Muscle of leg (tissue), 16 donors: ENCODE results near the gene SLC46A3. TPM values are rescaled to one million over a fixed set of nuclear protein-coding genes. Genes with fewer than 3 reads are reported as not detected.

Source experiments
- DNase-seq: peaks from one replicate; pipeline ENCODE4 v3.0.0; 2013
- H3K27ac ChIP-seq: one replicate; pipeline ENCODE4 v1.5.1; 2013; ENCODE audit warnings: mild to moderate bottlenecking, low read length, control low read depth
- H3K27me3 ChIP-seq: one replicate; pipeline ENCODE4 v1.6.1; 2013; ENCODE audit warnings: low read length; ENCODE audit not compliant: control insufficient read depth, insufficient read depth
- H3K36me3 ChIP-seq: one replicate; pipeline ENCODE4 v1.6.1; 2013; ENCODE audit warnings: low read length; ENCODE audit not compliant: control insufficient read depth, insufficient read depth
- H3K4me1 ChIP-seq: one replicate; pipeline ENCODE4 v1.6.1; 2013; ENCODE audit warnings: low read length; ENCODE audit not compliant: control insufficient read depth, insufficient read depth
- H3K4me3 ChIP-seq: one replicate; pipeline ENCODE4 v1.5.1; 2013; ENCODE audit warnings: low read length, control low read depth
- H3K9me3 ChIP-seq: replicated peaks from 2 replicates; pipeline ENCODE4 v1.6.1; 2013; ENCODE audit warnings: low read depth, low read length; ENCODE audit not compliant: control insufficient read depth
- WGBS: methylation state at CpG from one replicate; pipeline ENCODE4 v1.1.5; 2013; ENCODE audit warnings: missing lambda C conversion rate; ENCODE audit not compliant: insufficient coverage; 5-methylcytosine and 5-hydroxymethylcytosine counted together
- long read RNA-seq, 11 donors: transcript quantifications; one replicate each; lab custom pipeline, GENCODE V29; 2026
- polyA plus RNA-seq, 8 donors: library from polyadenylated mRNA; unstranded; fragments of 120-200 nt; gene quantifications; one replicate each; pipeline versions ENCODE4 v1.2.1 to v1.2.3, GENCODE V29; 2013; ENCODE audit warnings: inconsistent platforms in 1 of 8, low replicate concordance in 1 of 8; ENCODE audit not compliant: insufficient read length in 8 of 8, insufficient read depth in 1 of 8
- total RNA-seq: library from RNA; stranded (reverse); fragments of 120-200 nt; gene quantifications from one replicate; pipeline ENCODE4 v1.2.4, GENCODE V29; 2013

SLC46A3 gene, protein sequence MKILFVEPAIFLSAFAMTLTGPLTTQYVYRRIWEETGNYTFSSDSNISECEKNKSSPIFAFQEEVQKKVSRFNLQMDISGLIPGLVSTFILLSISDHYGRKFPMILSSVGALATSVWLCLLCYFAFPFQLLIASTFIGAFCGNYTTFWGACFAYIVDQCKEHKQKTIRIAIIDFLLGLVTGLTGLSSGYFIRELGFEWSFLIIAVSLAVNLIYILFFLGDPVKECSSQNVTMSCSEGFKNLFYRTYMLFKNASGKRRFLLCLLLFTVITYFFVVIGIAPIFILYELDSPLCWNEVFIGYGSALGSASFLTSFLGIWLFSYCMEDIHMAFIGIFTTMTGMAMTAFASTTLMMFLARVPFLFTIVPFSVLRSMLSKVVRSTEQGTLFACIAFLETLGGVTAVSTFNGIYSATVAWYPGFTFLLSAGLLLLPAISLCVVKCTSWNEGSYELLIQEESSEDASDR
- total RNA-seq (1.4 TPM), polyA plus RNA-seq (1 to 10 TPM in 7 of 8 donors, under 1 TPM in 1; 0.91 to 8.0 (median 1.4) TPM)
- long read RNA-seq, donor 1, result 0 reads
- long read RNA-seq, donor 2, partial matches to known transcripts, result 0 of 1 reads
- long read RNA-seq, donor 2, other reads (novel, unspliced or antisense), result 0 of 1 reads
- long read RNA-seq, donor 3, partial matches to known transcripts, result 0 of 3 reads
- long read RNA-seq, donor 3, other reads (novel, unspliced or antisense), result 0 of 3 reads
- long read RNA-seq, donor 4, result 0 reads
- long read RNA-seq, donor 5, partial matches to known transcripts, result 0 of 1 reads
- long read RNA-seq, donor 5, other reads (novel, unspliced or antisense), result 0 of 1 reads
- long read RNA-seq, donor 6, result 0 reads
- long read RNA-seq, donor 7, result 0 reads
- long read RNA-seq, donor 8, result 0 reads
- long read RNA-seq, donor 9, partial matches to known transcripts, result 0 of 1 reads
- long read RNA-seq, donor 9, other reads (novel, unspliced or antisense), result 0 of 1 reads
- long read RNA-seq, donor 10, partial matches to known transcripts, result 0 of 1 reads
- long read RNA-seq, donor 10, other reads (novel, unspliced or antisense), result 0 of 1 reads
- long read RNA-seq, donor 11, result 0 reads

GRCh38 chr13:28718543-28719226 lies at the start of gene SLC46A3:
SLC46A3 (minus strand) TSS chr13:28718970; CDS start chr13:28717998, 972 bp downstream.
- under 1% methylated on average over 75 of the region's 78 CpGs for WGBS
- Histone ChIP-seq H3K9me3 (no peaks in the 10 kb centered on the region), H3K27me3 (peaks cover 14% of the 10 kb centered on the region), H3K4me3 (peak within 1 kb of the TSS; percentile 76), H3K36me3 (no peaks in the 10 kb centered on the region), H3K4me1 (peaks cover 7% of the 10 kb centered on the region), H3K27ac (peak within 1 kb of the TSS; percentile 91)
- DNase-seq, result peak; percentile 99

- Histone ChIP-seq H3K36me3 (no peaks in the 10 kb centered on the region), H3K27ac (no peak overlapping the region), H3K4me3 (no peak overlapping the region), H3K9me3 (peaks cover under 1% of the 10 kb centered on the region), H3K27me3 (no peaks in the 10 kb centered on the region), H3K4me1 (no peaks in the 10 kb centered on the region)
- no peak for DNase-seq
- WGBS, result 88% methylated on average over 2 of the region's 4 CpGs
These were observed 45.1 kb upstream of the SLC46A3 start for GRCh38 chr13:28763887-28764286.

DNA sequence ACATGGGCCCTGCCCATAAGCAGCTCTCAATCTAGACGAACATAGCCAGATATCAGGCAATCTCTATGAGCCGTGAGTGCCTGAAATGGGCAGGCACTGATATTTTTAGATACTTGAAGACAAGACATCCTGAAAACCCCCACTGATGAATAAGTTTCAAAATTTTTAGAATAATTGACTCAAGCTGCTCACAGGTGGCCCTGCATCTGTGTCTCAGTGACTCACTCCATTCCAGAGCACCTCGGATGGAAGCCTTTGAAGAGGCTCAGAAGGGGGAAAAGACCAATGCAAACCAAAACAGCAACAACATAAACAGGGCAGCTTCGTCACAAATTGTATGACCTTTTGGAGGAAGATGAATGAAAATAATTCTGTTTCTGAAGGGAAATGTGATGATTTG lies 42.8 kb upstream of the SLC46A3 start:
- Histone ChIP-seq H3K36me3 (no peaks in the 10 kb centered on the region), H3K9me3 (peaks cover 6% of the 10 kb centered on the region), H3K27me3 (no peaks in the 10 kb centered on the region), H3K4me3 (no peak overlapping the region), H3K27ac (no peak overlapping the region), H3K4me1 (no peaks in the 10 kb centered on the region)
- DNase-seq, result no peak
- WGBS, result 60% methylated on average over 1 of the region's 4 CpGs

DNA sequence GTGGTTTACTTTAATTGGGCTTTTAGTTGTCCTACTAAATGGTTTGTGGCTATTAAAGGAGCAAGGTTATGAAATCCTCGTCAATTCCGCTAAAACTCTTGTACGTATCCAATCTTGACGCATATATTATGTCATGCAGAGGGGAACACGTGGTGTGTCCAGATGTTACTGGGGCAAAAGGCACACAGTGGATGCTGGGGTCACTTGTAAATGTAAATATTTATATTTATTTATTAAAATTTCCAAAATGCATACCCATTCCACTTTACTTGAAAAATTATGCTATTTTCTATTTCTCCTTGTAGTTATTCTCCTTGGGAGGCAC lies 36.7 kb upstream of the SLC46A3 start:
- DNase-seq, result no peak
- H3K36me3 ChIP-seq, result no peaks in the 10 kb centered on the region
- H3K9me3 ChIP-seq, result peaks cover 6% of the 10 kb centered on the region
- H3K4me3 ChIP-seq, result no peak overlapping the region
- no CpG with 5 or more reads among the region's 5 CpGs for WGBS
- no peaks in the 10 kb centered on the region for H3K27me3 ChIP-seq
- H3K4me1 ChIP-seq, result no peaks in the 10 kb centered on the region
- H3K27ac ChIP-seq, result no peak overlapping the region

- Histone ChIP-seq H3K27me3 (no peaks in the 10 kb centered on the region), H3K4me1 (no peaks in the 10 kb centered on the region), H3K36me3 (no peaks in the 10 kb centered on the region), H3K4me3 (no peak overlapping the region), H3K27ac (peak overlapping the region; percentile 38), H3K9me3 (peaks cover 6% of the 10 kb centered on the region)
- DNase-seq, result peak; percentile 54
- 72% methylated on average over 26 of the region's 32 CpGs for WGBS
These were observed 36.2 kb upstream of the SLC46A3 start for GRCh38 chr13:28754698-28755545.

GRCh38 chr13:28753946-28754345 lies 35.2 kb upstream of the SLC46A3 start:
- 89% methylated on average over 3 of the region's 3 CpGs for WGBS
- DNase-seq, result no peak
- Histone ChIP-seq H3K9me3 (peaks cover 6% of the 10 kb centered on the region), H3K36me3 (no peaks in the 10 kb centered on the region), H3K4me3 (no peak overlapping the region), H3K27ac (no peak overlapping the region), H3K27me3 (no peaks in the 10 kb centered on the region), H3K4me1 (no peaks in the 10 kb centered on the region)

GRCh38 chr13:28753208-28753892 lies 34.6 kb upstream of the SLC46A3 start:
- no peak overlapping the region for H3K4me3 ChIP-seq
- WGBS, result 42% methylated on average over 2 of the region's 5 CpGs
- no peaks in the 10 kb centered on the region for H3K27me3 ChIP-seq
- no peaks in the 10 kb centered on the region for H3K36me3 ChIP-seq
- DNase-seq, result peak; percentile 70
- no peaks in the 10 kb centered on the region for H3K4me1 ChIP-seq
- H3K9me3 ChIP-seq, result peaks cover 4% of the 10 kb centered on the region
- no peak overlapping the region for H3K27ac ChIP-seq

- WGBS, result 72% methylated on average over 4 of the region's 7 CpGs
- H3K36me3 ChIP-seq, result no peaks in the 10 kb centered on the region
These were observed 32.6 kb upstream of the SLC46A3 start for GRCh38 chr13:28751175-28751960.

More at GRCh38 chr13:28751175-28751960, 32.6 kb upstream of the SLC46A3 start:
- Histone ChIP-seq H3K27ac (no peak overlapping the region), H3K4me3 (no peak overlapping the region), H3K27me3 (no peaks in the 10 kb centered on the region), H3K9me3 (no peaks in the 10 kb centered on the region), H3K4me1 (no peaks in the 10 kb centered on the region)
- DNase-seq, result no peak
